ENCODE data around the gene WWTR1. TPM values are rescaled to one million over a fixed set of nuclear protein-coding genes. Genes with fewer than 3 reads are reported as not detected.

The WWTR1 gene
- total RNA-seq, 4 donors from 2014 or later: 11.3 to 30.7 (median 17.6) TPM

DNA sequence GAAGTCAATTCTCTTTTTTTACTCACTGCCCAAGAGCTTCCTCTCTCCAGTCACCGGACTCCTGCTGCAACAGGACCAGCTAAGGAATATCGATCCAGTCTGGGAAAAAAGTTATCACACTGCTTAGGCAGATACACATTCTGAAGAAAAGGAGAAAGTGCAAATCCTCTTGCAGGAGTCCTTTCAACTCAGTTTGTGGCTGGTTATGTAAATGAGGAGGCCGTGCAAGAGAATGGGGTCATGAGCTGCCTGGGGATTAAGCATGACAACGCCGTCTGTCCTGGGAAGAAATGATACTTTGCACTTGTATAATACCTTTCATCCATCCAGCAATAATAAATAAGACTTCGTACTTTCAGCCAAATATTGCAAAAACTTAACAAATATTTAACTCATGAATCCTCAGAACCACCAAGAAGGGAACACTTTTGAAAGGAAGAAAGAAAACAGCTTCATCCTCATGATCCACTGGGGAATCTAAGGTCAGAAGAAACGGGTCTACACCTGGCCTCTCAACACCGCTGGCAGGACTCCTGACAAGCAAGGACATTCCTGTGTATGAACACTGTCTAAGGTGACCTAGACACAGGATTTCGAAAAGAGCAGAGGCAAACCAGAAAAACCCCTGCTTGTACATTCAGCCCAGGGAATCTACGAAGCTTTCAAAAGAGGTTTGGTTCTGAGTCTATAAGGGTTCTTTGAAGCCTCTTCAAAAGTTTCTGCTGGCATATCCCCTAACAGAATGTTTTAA is 13.1 kb upstream of the WWTR1 start:
- H3K27ac ChIP-seq: no peak overlapping the region
- no peaks in the 10 kb centered on the region for H3K4me1 ChIP-seq
- no peaks in the 10 kb centered on the region for H3K36me3 ChIP-seq
- no peak for TF ChIP-seq POLR2A (IDR thresholded peaks at IDR 0.05)
- TF ChIP-seq, protein P1, sequence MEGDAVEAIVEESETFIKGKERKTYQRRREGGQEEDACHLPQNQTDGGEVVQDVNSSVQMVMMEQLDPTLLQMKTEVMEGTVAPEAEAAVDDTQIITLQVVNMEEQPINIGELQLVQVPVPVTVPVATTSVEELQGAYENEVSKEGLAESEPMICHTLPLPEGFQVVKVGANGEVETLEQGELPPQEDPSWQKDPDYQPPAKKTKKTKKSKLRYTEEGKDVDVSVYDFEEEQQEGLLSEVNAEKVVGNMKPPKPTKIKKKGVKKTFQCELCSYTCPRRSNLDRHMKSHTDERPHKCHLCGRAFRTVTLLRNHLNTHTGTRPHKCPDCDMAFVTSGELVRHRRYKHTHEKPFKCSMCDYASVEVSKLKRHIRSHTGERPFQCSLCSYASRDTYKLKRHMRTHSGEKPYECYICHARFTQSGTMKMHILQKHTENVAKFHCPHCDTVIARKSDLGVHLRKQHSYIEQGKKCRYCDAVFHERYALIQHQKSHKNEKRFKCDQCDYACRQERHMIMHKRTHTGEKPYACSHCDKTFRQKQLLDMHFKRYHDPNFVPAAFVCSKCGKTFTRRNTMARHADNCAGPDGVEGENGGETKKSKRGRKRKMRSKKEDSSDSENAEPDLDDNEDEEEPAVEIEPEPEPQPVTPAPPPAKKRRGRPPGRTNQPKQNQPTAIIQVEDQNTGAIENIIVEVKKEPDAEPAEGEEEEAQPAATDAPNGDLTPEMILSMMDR (IDR thresholded peaks at IDR 0.05 in 4 of 5, conservative IDR thresholded peaks at IDR 0.05 in 1 of 5): no peak
- H3K27me3 ChIP-seq: no peaks in the 10 kb centered on the region
- no peak for ATAC-seq
- no peak overlapping the region for H3K4me3 ChIP-seq
- no peak for DNase-seq
- no peaks in the 10 kb centered on the region for H3K9me3 ChIP-seq
- in situ Hi-C loops (cut with MboI; ENCODE audit: low sequenced_read_pairs in 4 of 4) (no loop called here), intact Hi-C loops (cut with DNase I; ENCODE audit: low total_unique reads) (no loop called here)

DNA sequence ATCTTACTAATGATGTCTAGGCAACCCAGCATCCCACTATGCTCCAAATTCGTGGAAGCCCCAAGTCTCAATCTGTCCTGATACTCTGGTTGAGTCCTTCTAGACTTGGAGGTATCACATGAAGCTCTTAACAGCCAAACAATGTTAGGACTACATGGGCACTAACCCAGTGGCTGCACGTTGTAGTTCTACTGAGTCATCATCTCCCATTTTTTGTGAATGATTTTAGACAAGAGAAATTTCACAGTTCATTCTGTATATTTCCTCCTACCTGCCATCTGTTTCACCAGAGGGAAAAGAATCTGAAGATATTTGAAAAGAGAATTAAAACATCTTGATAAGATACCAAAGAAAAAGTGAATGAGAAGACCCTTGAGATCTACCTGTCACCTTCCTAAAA is 9.8 kb upstream of the WWTR1 start:
- DNase-seq (no peak), ATAC-seq (no peak)
- TF ChIP-seq, protein P1 (IDR thresholded peaks at IDR 0.05 in 4 of 5, conservative IDR thresholded peaks at IDR 0.05 in 1 of 5): no peak
- TF ChIP-seq POLR2A (IDR thresholded peaks at IDR 0.05): no peak
- Histone ChIP-seq H3K4me1 (no peaks in the 10 kb centered on the region), H3K27ac (no peak overlapping the region), H3K4me3 (no peak overlapping the region), H3K9me3 (no peaks in the 10 kb centered on the region), H3K27me3 (no peaks in the 10 kb centered on the region), H3K36me3 (no peaks in the 10 kb centered on the region)
- intact Hi-C loops (cut with DNase I; ENCODE audit: low total_unique reads) (no loop called here), in situ Hi-C loops (cut with MboI; ENCODE audit: low sequenced_read_pairs in 4 of 4) (no loop called here)

DNA sequence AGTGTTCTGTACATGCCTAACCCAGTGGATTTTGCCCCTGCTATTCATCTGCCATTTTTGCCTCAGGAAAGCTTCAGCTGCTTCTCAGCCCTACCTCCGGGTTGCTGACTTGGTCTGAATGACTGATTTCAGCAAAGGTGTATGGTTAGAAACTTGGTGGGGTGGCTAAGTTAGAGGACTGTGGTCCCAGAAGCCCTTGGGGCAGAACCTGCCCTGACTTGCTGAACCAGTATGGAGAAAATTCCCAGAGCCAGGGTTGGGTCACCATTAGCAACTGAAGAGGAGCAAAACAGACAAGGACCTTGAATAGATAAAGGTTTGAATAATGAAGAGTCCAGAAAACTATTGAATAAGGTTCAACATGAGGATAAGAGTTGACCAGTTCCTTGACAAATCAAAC is 6.1 kb upstream of the WWTR1 start:
- no peak overlapping the region for H3K4me3 ChIP-seq
- ATAC-seq (no peak), DNase-seq (no peak)
- H3K27ac ChIP-seq: no peak overlapping the region
- no peaks in the 10 kb centered on the region for H3K36me3 ChIP-seq
- H3K9me3 ChIP-seq: no peaks in the 10 kb centered on the region
- TF ChIP-seq, protein P1 (IDR thresholded peaks at IDR 0.05 in 4 of 5, conservative IDR thresholded peaks at IDR 0.05 in 1 of 5): no peak
- no peak for TF ChIP-seq POLR2A (IDR thresholded peaks at IDR 0.05)
- intact Hi-C loops (cut with DNase I; ENCODE audit: low total_unique reads) (no loop called here), in situ Hi-C loops (cut with MboI; ENCODE audit: low sequenced_read_pairs in 4 of 4) (no loop called here)
- H3K4me1 ChIP-seq: peaks cover 4 to 7% of the 10 kb centered on the region in 2 donors
- H3K27me3 ChIP-seq: no peaks in the 10 kb centered on the region

DNA sequence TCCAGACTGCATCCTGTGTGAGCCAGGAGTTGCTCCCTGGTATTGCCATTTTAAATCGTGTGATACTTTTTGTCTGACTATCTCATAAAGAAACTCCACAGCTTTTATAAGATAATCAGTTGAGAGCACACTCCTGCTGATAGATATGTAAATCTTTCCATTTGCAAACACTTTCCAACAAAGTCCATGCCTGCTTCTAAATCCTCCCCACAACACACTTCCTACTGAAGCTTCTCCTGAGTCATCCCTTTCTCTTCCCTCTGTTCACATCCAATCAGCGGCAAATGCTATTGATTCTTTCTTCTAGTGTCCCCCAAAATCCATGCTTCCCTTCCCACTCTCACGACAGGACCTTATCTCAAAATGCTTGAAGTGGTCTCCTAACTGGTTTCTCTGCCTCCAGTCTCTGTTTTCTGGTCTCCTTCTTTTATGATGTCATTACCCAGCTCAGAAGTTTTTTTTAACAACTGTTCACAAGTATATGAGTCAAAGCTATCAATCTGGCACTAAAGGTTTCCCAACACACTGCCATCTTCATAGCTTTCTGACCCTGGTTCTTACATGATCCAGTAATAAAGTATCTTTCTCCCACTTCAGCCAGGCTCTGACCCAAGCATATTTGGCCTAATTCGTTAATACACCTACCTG is 4.5 kb upstream of the WWTR1 start:
- TF ChIP-seq, protein P1 (IDR thresholded peaks at IDR 0.05 in 4 of 5, conservative IDR thresholded peaks at IDR 0.05 in 1 of 5): no peak
- TF ChIP-seq POLR2A (IDR thresholded peaks at IDR 0.05): no peak
- ATAC-seq (no peak), DNase-seq (no peak)
- Histone ChIP-seq H3K4me1 (peaks cover 8 to 11% of the 10 kb centered on the region in 2 donors), H3K36me3 (no peaks in the 10 kb centered on the region), H3K9me3 (no peaks in the 10 kb centered on the region), H3K27ac (no peak overlapping the region), H3K27me3 (no peaks in the 10 kb centered on the region), H3K4me3 (no peak overlapping the region)
- in situ Hi-C loops (cut with MboI; ENCODE audit: low sequenced_read_pairs in 4 of 4) (no loop called here), intact Hi-C loops (cut with DNase I; ENCODE audit: low total_unique reads) (no loop called here)
